IMR-90 (cell line): ENCODE measurements around the gene RHOF. TPM values are rescaled to one million over a fixed set of nuclear protein-coding genes. Genes with fewer than 3 reads are reported as not detected.

ENCODE experiments used
- ATAC-seq: fragments of 200-7000 bp; cut with Tn5 transposase; 2 replicates; pipeline ENCODE4 v1.9.1; 2020; ENCODE audit warnings: low read depth, mild to moderate bottlenecking, moderate library complexity
- BruUV-seq: library from RNA; stranded (reverse); fragments of 400-500 nt; replicated peaks from 2 replicates; lab custom pipeline; 2021; lab: Mats Ljungman, UMichigan
- CTCF ChIA-PET: fragments of 300-600 bp; formaldehyde crosslinking; extraction: SDS; loops from one replicate; lab custom pipeline; 2021; ENCODE audit warnings: antibody characterized with exemption; lab: Yijun Ruan, JAX
- POLR2A ChIA-PET: fragments of 300-600 bp; sonication (Branson Sonifier 250); formaldehyde crosslinking; loops from one replicate; lab custom pipeline; 2022; ENCODE audit warnings: antibody characterized with exemption; ENCODE audit not compliant: unreplicated experiment; lab: Charles Lee
- DNase-seq: peaks from one replicate; pipeline ENCODE4 v3.0.0; 2013
- H2AFZ ChIP-seq: replicated peaks from 2 replicates; pipeline ENCODE3; 2013; ENCODE audit warnings: low read length, mild to moderate bottlenecking; ENCODE audit not compliant: poor library complexity
- H2AK5ac ChIP-seq: 2 replicates; pipeline ENCODE4 v1.6.1; 2013; ENCODE audit warnings: low read depth, low read length, inconsistent platforms
- H2AK9ac ChIP-seq: replicated peaks from 2 replicates; pipeline ENCODE3; 2013; ENCODE audit warnings: mild to moderate bottlenecking, low read depth, low read length, moderate library complexity; ENCODE audit not compliant: poor library complexity
- H2BK120ac ChIP-seq: 2 replicates; pipeline ENCODE4 v1.6.1; 2013; ENCODE audit warnings: low read depth, low read length, inconsistent platforms
- H2BK15ac ChIP-seq: 3 replicates; pipeline ENCODE4 v1.6.1; 2013; ENCODE audit warnings: low read depth, low read length, inconsistent platforms
- H2BK20ac ChIP-seq: 2 replicates; pipeline ENCODE4 v1.6.1; 2013; ENCODE audit warnings: low read depth, mild to moderate bottlenecking, inconsistent platforms, low read length, moderate library complexity
- H2BK5ac ChIP-seq: 2 replicates; pipeline ENCODE4 v1.6.1; 2013; ENCODE audit warnings: mild to moderate bottlenecking, low read depth, low read length, inconsistent platforms; ENCODE audit not compliant: poor library complexity, severe bottlenecking
- H3K14ac ChIP-seq: replicated peaks from 2 replicates; pipeline ENCODE4 v1.6.1; 2013; ENCODE audit warnings: low read depth, low read length, inconsistent platforms
- H3K18ac ChIP-seq: 2 replicates; pipeline ENCODE4 v1.6.1; 2013; ENCODE audit warnings: low read depth, low read length, control low read depth
- H3K23ac ChIP-seq: 2 replicates; pipeline ENCODE4 v1.6.1; 2013; ENCODE audit warnings: low read depth, low read length, inconsistent platforms
- H3K27ac ChIP-seq: 2 replicates; pipeline ENCODE4 v1.5.1; 2013; ENCODE audit warnings: mild to moderate bottlenecking, control low read depth, low read length; ENCODE audit not compliant: insufficient read depth
- H3K27me3 ChIP-seq: 2 replicates; pipeline ENCODE4 v1.6.1; 2013; ENCODE audit warnings: low read length; ENCODE audit not compliant: control insufficient read depth, insufficient read depth
- H3K36me3 ChIP-seq: 2 replicates; pipeline ENCODE4 v1.6.1; 2013; ENCODE audit warnings: low read length, mixed read lengths; ENCODE audit not compliant: control insufficient read depth, insufficient read depth
- H3K4ac ChIP-seq: 2 replicates; pipeline ENCODE4 v1.6.1; 2013; ENCODE audit warnings: low read depth, low read length, inconsistent platforms
- H3K4me1 ChIP-seq: 2 replicates; pipeline ENCODE4 v1.6.1; 2013; ENCODE audit warnings: low read length, mixed read lengths; ENCODE audit not compliant: control insufficient read depth, insufficient read depth
- H3K4me2 ChIP-seq: 2 replicates; pipeline ENCODE4 v1.6.1; 2013; ENCODE audit warnings: low read depth, mild to moderate bottlenecking, control low read depth, low read length, moderate library complexity
- H3K4me3 ChIP-seq: 2 replicates; pipeline ENCODE4 v1.5.1; 2013; ENCODE audit warnings: low read depth, mild to moderate bottlenecking, control low read depth, low read length, moderate library complexity; ENCODE audit not compliant: insufficient read depth
- H3K56ac ChIP-seq: 2 replicates; pipeline ENCODE4 v1.6.1; 2013; ENCODE audit warnings: low read length, inconsistent platforms; ENCODE audit not compliant: insufficient read depth; ENCODE audit errors: extremely low read depth
- H3K79me1 ChIP-seq, 2 experiments: 2 replicates each; pipeline ENCODE4 v1.6.1; 2013; ENCODE audit warnings: low read length in 2 of 2, inconsistent platforms in 1 of 2, low read depth in 1 of 2
- H3K9ac ChIP-seq: 2 replicates; pipeline ENCODE4 v1.6.1; 2013; ENCODE audit warnings: low read depth, low read length, control low read depth
- H3K9me1 ChIP-seq: 2 replicates; pipeline ENCODE4 v1.6.1; 2013; ENCODE audit warnings: low read length, inconsistent platforms; ENCODE audit not compliant: insufficient read depth
- H3K9me3 ChIP-seq: 2 replicates; pipeline ENCODE4 v1.6.1; 2013; ENCODE audit warnings: low read length; ENCODE audit not compliant: control insufficient read depth, insufficient read depth
- H4K20me1 ChIP-seq: 2 replicates; pipeline ENCODE4 v1.6.1; 2013; ENCODE audit warnings: low read length, inconsistent platforms; ENCODE audit not compliant: insufficient read depth
- H4K5ac ChIP-seq: 2 replicates; pipeline ENCODE4 v1.6.1; 2013; ENCODE audit warnings: mild to moderate bottlenecking, low read depth, low read length, control low read depth
- H4K8ac ChIP-seq, 2 experiments: 2 replicates each; pipeline ENCODE4 v1.6.1; 2013; ENCODE audit warnings: low read depth in 2 of 2, low read length in 2 of 2, control low read depth in 1 of 2, inconsistent platforms in 1 of 2
- H4K91ac ChIP-seq: 2 replicates; pipeline ENCODE4 v1.6.1; 2013; ENCODE audit warnings: low read depth, low read length, inconsistent platforms; ENCODE audit not compliant: insufficient read depth
- BHLHE40 ChIP-seq: fragments of 150-350 bp; IDR thresholded peaks from 2 replicates; pipeline ENCODE4 v1.6.1; 2016; ENCODE audit warnings: mild to moderate bottlenecking, low read depth, low read length
- CEBPB ChIP-seq: IDR thresholded peaks from 2 replicates; pipeline ENCODE4 v1.6.1; 2012; ENCODE audit warnings: low read depth, low read length, improper control_type of control experiment
- CHD1 ChIP-seq: IDR thresholded peaks from 2 replicates; pipeline ENCODE4 v1.6.1; 2012; ENCODE audit warnings: low read depth, low read length, improper control_type of control experiment
- MAFK ChIP-seq: IDR thresholded peaks from 2 replicates; pipeline ENCODE4 v1.6.1; 2012; ENCODE audit warnings: low read depth, low read length, improper control_type of control experiment
- MAZ ChIP-seq: IDR thresholded peaks from 2 replicates; pipeline ENCODE4 v1.6.1; 2012; ENCODE audit warnings: low read depth, mild to moderate bottlenecking, low read length, improper control_type of control experiment, moderate library complexity, borderline replicate concordance
- MXI1 ChIP-seq: IDR thresholded peaks from 2 replicates; pipeline ENCODE4 v1.6.1; 2012; ENCODE audit warnings: low read depth, mild to moderate bottlenecking, low read length, moderate library complexity, borderline replicate concordance
- NFE2L2 ChIP-seq: fragments of 150-350 bp; IDR thresholded peaks from 2 replicates; pipeline ENCODE4 v1.6.1; 2016; ENCODE audit warnings: low read depth, mild to moderate bottlenecking, low read length
- POLR2A ChIP-seq: IDR thresholded peaks from 2 replicates; pipeline ENCODE4 v1.6.1; 2012; ENCODE audit warnings: mild to moderate bottlenecking, low read depth, low read length
- RAD21 ChIP-seq: IDR thresholded peaks from 2 replicates; pipeline ENCODE4 v1.6.1; 2012; ENCODE audit warnings: low read length, improper control_type of control experiment
- RCOR1 ChIP-seq: IDR thresholded peaks from 2 replicates; pipeline ENCODE4 v1.6.1; 2012; ENCODE audit warnings: mild to moderate bottlenecking, low read length, improper control_type of control experiment; ENCODE audit not compliant: insufficient replicate concordance
- RFX5 ChIP-seq: IDR thresholded peaks from 2 replicates; pipeline ENCODE4 v1.8.0; 2012; ENCODE audit warnings: low read depth, mild to moderate bottlenecking, low read length, moderate library complexity
- SMC3 ChIP-seq: fragments of 150-350 bp; IDR thresholded peaks from 2 replicates; pipeline ENCODE4 v1.6.1; 2016; ENCODE audit warnings: low read depth, mild to moderate bottlenecking, antibody characterized with exemption, low read length, moderate library complexity
- WGBS, 2 experiments: methylation state at CpG; one replicate each; pipeline versions ENCODE4 v1.1.5 to v1.1.7; 2013; ENCODE audit warnings: missing lambda C conversion rate in 2 of 2; ENCODE audit not compliant: insufficient read length in 1 of 2; ENCODE audit errors: extremely low coverage in 2 of 2; 5-methylcytosine and 5-hydroxymethylcytosine counted together
- dilution Hi-C: fragments of 300-500 bp; cut with HindIII; formaldehyde crosslinking; loops from one replicate; pipeline ENCODE4 v1.14.3; 2018; ENCODE audit warnings: low sequenced_read_pairs; ENCODE audit not compliant: unreplicated experiment
- in situ Hi-C: fragments of 300-500 bp; cut with MboI; formaldehyde crosslinking; loops from 3 replicates; pipeline ENCODE4 v1.14.3; 2019; ENCODE audit warnings: low sequenced_read_pairs, inconsistent platforms, mixed read lengths
- intact Hi-C: fragments of 100-400 bp; cut with micrococcal nuclease; formaldehyde crosslinking; loops from 2 replicates; pipeline ENCODE4 v1.10.0; 2022
- polyA plus RNA-seq, 3 experiments: library from polyadenylated mRNA; depleted of rRNA; stranded (reverse); fragments of >200 nt; gene quantifications; 2 replicates each; pipeline ENCODE4 v1.2.3, GENCODE V29; 2012; ENCODE audit warnings: low replicate concordance in 1 of 3
- total RNA-seq: library from RNA; depleted of rRNA; stranded (reverse); fragments of >200 nt; gene quantifications from 2 replicates; pipeline ENCODE4 v1.2.3, GENCODE V29; 2012
- TF ChIP-seq, protein P1 (sequence below): conservative IDR thresholded peaks from 2 replicates; pipeline ENCODE4 v1.5.1; 2012; ENCODE audit warnings: mild to moderate bottlenecking, low read depth, low read length, improper control_type of control experiment
- TF ChIP-seq, protein P2 (sequence below): fragments of 150-350 bp; IDR thresholded peaks from 2 replicates; pipeline ENCODE4 v1.6.1; 2016; ENCODE audit warnings: low read depth, mild to moderate bottlenecking, low read length, moderate library complexity, borderline replicate concordance

The RHOF gene
- total and polyA plus RNA-seq, 2 of the 4 experiments (the other 2 are of a cell fraction) = 3.0 to 5.1 TPM

DNA sequence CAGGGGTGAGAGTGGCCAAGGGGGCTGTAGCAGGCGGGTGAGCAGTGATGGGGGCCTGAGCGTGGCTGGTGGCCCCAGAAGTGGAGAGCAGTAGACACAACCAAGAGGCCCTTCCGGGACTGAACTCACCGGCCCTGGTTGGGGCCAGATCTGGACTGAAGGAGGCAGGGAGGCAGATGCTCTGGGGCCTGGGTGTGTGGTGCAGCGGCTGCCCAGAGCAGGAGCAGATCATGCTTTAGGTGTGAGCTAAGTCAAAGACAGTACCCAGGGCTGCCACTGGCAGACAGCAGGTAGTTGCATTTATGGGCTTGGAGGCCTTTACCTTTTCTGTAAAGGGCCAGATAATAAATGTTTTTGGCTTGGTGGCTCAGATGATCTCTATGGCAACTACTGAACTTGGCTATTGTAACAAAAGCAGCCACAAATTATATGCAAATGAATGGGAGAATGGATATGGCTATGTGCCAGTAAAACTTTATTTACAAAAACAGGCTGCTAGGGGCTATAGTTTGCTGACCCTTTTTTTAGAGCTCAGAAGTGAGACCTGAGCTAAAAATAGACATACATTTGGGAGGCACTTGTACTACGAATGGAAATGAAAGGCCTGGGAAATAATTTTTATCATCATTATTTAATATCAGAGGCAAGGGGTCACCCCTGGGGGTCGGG lies 35.9 kb upstream of the RHOF start:
- H3K9me3 ChIP-seq = no peaks in the 10 kb centered on the region
- no peak overlapping the region for H3K4me3 ChIP-seq
- H2AFZ ChIP-seq = no peak overlapping the region
- H4K5ac ChIP-seq = no peak overlapping the region
- H2BK5ac ChIP-seq = no peak overlapping the region
- POLR2A ChIA-PET = no interaction called here
- WGBS, 2 experiments = 100% methylated on average over 2 of the region's 7 CpGs; no CpG with 5 or more reads in 1 of the 2 experiments
- H2BK20ac ChIP-seq = no peak overlapping the region
- no peak overlapping the region for H2AK5ac ChIP-seq
- no peak overlapping the region for H3K14ac ChIP-seq
- H3K18ac ChIP-seq = no peak overlapping the region
- no peak overlapping the region for H3K23ac ChIP-seq
- in situ Hi-C loops (no loop called here), intact Hi-C loops (no loop called here), dilution Hi-C loops (no loop called here)
- H3K79me1 ChIP-seq = peaks cover 15 to 38% of the 10 kb centered on the region in 2 experiments
- H4K20me1 ChIP-seq = peaks cover 6% of the 10 kb centered on the region; the same call in 1 of the 2 replicates
- H3K36me3 ChIP-seq = peaks cover 56% of the 10 kb centered on the region
- no peaks in the 10 kb centered on the region for H3K27me3 ChIP-seq
- H3K4me1 ChIP-seq = no peaks in the 10 kb centered on the region
- H3K9me1 ChIP-seq = no peaks in the 10 kb centered on the region
- no peak overlapping the region for H4K8ac ChIP-seq
- no peak overlapping the region for H2BK120ac ChIP-seq
- TF ChIP-seq RFX5 (no peak), POLR2A (no peak), CHD1 (no peak), RAD21 (no peak), MXI1 (no peak), RCOR1 (no peak), MAFK (no peak), CEBPB (no peak), SMC3 (no peak), NFE2L2 (no peak), BHLHE40 (no peak), MAZ (no peak)
- TF ChIP-seq, protein P1, sequence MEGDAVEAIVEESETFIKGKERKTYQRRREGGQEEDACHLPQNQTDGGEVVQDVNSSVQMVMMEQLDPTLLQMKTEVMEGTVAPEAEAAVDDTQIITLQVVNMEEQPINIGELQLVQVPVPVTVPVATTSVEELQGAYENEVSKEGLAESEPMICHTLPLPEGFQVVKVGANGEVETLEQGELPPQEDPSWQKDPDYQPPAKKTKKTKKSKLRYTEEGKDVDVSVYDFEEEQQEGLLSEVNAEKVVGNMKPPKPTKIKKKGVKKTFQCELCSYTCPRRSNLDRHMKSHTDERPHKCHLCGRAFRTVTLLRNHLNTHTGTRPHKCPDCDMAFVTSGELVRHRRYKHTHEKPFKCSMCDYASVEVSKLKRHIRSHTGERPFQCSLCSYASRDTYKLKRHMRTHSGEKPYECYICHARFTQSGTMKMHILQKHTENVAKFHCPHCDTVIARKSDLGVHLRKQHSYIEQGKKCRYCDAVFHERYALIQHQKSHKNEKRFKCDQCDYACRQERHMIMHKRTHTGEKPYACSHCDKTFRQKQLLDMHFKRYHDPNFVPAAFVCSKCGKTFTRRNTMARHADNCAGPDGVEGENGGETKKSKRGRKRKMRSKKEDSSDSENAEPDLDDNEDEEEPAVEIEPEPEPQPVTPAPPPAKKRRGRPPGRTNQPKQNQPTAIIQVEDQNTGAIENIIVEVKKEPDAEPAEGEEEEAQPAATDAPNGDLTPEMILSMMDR = no peak
- TF ChIP-seq, protein P2, sequence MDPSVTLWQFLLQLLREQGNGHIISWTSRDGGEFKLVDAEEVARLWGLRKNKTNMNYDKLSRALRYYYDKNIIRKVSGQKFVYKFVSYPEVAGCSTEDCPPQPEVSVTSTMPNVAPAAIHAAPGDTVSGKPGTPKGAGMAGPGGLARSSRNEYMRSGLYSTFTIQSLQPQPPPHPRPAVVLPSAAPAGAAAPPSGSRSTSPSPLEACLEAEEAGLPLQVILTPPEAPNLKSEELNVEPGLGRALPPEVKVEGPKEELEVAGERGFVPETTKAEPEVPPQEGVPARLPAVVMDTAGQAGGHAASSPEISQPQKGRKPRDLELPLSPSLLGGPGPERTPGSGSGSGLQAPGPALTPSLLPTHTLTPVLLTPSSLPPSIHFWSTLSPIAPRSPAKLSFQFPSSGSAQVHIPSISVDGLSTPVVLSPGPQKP = no peak
- H3K56ac ChIP-seq = no peak overlapping the region
- DNase-seq = no peak
- H3K9ac ChIP-seq = no peak overlapping the region
- no TSS peak for BruUV-seq
- no peak overlapping the region for H3K27ac ChIP-seq
- H3K4me2 ChIP-seq = no peak overlapping the region
- no peak overlapping the region for H3K4ac ChIP-seq
- no peak overlapping the region for H4K91ac ChIP-seq
- CTCF ChIA-PET = no interaction called here
- no peak for ATAC-seq
- H2BK15ac ChIP-seq = no peak overlapping the region
- no peak overlapping the region for H2AK9ac ChIP-seq
